AG10803 (cell line): ENCODE results near the gene HNRNPU.

Experiments used
- DNase-seq: peaks from one replicate; pipeline ENCODE4 v3.0.0; 2010; ENCODE audit warnings: low read depth
- H3K4me3 ChIP-seq: 2 replicates; pipeline ENCODE4 v1.5.1; 2011; ENCODE audit warnings: mild to moderate bottlenecking, low read length, control low read depth
- TF ChIP-seq, protein P1 (sequence below): conservative IDR thresholded peaks from 2 replicates; pipeline ENCODE4 v1.5.1; 2011; ENCODE audit warnings: mild to moderate bottlenecking, low read length, control low read depth, inconsistent platforms

The HNRNPU gene

DNA sequence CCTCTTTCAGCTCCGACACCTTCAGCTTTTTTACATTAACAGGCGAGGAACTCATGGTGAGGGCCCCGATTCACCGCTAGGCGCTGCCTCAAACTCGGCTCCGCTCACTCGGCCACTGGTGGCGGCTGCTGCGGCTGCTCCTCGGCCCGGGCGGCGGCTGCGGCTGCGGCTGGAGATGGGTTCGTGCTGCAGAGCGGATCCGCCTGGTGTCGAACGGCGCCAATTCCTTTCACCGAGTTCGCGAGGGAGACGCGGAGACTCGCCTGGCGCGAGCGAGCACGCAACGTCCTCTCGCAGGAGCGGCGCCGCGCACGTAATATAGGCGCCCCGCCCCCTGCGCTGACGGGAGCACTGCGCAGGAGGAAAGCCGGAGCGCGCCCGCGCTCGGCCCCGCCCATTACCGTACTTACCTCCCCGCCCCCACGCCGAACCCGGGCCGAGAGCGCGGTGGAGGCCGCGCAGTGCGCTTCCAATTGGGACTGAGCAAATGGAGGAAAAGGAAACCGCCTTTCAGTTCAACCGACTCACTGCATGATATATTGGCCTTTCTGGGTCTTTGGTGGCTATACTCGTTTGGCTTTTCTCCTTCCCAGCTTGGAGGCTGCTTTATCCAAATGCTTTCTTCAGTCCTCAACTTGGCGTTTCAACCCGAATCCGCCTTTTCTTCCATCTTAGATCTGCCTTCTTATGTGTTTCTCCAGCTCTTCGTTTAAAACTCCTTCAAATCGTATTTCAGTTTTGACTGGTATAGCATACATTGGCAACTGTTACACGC is at the start of gene HNRNPU:
HNRNPU (minus strand) TSS at position 291 of the 775 bp plus-strand sequence; CDS start at position 55, 236 bp downstream.
- TF ChIP-seq, protein P1, sequence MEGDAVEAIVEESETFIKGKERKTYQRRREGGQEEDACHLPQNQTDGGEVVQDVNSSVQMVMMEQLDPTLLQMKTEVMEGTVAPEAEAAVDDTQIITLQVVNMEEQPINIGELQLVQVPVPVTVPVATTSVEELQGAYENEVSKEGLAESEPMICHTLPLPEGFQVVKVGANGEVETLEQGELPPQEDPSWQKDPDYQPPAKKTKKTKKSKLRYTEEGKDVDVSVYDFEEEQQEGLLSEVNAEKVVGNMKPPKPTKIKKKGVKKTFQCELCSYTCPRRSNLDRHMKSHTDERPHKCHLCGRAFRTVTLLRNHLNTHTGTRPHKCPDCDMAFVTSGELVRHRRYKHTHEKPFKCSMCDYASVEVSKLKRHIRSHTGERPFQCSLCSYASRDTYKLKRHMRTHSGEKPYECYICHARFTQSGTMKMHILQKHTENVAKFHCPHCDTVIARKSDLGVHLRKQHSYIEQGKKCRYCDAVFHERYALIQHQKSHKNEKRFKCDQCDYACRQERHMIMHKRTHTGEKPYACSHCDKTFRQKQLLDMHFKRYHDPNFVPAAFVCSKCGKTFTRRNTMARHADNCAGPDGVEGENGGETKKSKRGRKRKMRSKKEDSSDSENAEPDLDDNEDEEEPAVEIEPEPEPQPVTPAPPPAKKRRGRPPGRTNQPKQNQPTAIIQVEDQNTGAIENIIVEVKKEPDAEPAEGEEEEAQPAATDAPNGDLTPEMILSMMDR = peak; percentile 34
- peak; percentile 97 for DNase-seq
- H3K4me3 ChIP-seq = peak within 1 kb of the TSS; percentile 85

DNA sequence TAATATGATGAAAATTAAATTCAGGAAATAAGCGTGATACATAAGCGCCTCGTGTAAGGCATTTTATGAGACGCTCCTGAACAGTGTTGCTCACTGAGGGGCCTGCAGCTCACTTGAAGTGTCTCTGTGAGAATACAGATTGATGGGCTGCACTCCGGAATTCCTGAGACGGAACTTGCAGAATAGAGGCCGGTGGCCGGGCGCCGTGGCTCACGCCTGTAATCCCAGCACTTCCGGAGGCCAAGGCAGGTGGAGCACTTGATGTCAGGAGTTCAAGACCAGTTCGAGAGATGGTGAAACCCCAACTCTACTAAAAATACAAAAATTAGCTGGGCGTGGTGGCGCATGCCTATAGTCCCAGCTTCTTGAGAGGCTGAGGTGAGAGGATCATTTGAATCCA is 49.5 kb upstream of the HNRNPU start:
- TF ChIP-seq, protein P1 = no peak
- DNase-seq = no peak
- H3K4me3 ChIP-seq = no peak overlapping the region

DNA sequence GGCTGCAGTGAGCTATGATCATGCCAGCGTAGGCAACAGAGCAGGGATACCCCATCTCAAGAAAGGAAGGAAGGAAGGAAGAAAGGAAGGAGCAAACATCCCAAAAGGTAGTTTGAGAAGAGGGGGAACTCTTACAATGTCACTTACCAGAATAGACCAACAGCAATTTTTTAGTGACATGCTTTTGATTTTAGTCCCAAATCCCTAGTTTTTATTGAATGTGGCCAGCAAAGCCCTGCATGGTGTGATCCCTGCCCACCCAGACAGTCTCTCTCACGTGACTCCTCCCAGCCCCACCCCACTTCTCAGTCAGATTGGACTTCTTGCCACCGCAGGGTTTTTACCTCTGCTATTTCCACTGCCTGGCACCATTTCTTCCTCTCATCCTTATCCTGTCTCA is 39.8 kb upstream of the HNRNPU start:
- no peak for DNase-seq
- no peak overlapping the region for H3K4me3 ChIP-seq
- TF ChIP-seq, protein P1 = no peak

DNA sequence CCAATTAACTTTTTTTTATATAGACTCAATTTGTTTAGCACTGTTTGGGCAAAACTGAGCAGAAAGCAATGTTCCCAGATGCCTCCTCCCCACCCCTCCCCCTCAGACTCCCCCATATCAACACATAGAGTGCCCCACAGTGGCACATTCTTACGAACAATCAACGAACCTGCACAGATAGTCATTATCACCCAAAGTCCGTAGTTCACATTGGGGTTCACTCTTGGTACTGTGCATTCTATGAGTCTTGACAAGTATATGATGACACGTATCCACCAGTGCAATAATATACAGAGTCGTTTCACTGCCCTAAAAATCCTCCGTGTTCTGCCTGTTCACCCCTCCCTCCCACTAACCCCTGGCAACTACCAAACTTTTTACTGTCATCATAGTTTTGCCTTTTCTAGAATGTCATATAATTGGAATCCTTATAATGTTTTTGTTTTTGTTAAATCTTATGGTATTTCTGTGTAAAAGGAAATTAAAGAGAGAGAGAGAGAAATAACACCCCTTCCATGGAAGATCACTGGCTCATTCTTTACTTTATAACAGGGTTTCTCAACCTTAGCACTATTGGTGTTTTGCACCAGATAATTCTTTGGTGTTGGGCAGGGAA is 37.2 kb upstream of the HNRNPU start:
- DNase-seq = no peak
- H3K4me3 ChIP-seq = no peak overlapping the region
- TF ChIP-seq, protein P1 = no peak

GRCh38 chr1:244897476-244898254 is 33.3 kb upstream of the HNRNPU start:
- H3K4me3 ChIP-seq = no peak overlapping the region
- DNase-seq = no peak
- TF ChIP-seq, protein P1 = no peak

DNA sequence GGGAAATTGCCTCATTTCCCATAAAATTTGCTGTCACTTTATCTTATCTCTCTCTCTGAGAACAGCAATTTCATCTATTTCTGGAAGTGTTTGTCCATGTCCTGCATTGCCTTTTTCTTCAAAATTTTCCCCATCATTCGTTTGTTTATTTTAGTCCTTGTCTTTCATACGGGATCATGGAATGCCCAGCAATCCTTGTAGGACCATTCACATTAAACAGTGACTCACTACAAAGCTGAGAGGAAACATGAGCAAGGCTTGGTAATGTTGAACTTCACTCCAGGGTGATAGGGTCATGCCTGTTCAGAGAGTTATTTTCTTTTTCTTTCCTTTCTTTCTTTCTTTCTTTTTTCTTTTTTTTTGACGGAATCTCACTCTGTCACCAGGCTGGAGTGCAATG is 32.2 kb upstream of the HNRNPU start:
- H3K4me3 ChIP-seq = no peak overlapping the region
- DNase-seq = peak; percentile 5
- TF ChIP-seq, protein P1 = no peak
